ENCODE results near the gene CFAP298.

- no peak for TF ChIP-seq CTCF (IDR thresholded peaks at IDR 0.05; ENCODE audit: insufficient read depth, low read length)
- TF ChIP-seq REST (IDR thresholded peaks at IDR 0.05; ENCODE audit: insufficient replicate concordance, low read depth): no peak
- TF ChIP-seq POLR2AphosphoS5 (IDR thresholded peaks at IDR 0.05; ENCODE audit: low read depth): no peak
- TF ChIP-seq GABPA (IDR thresholded peaks at IDR 0.05; ENCODE audit: low read depth): no peak
Observed at GRCh38 chr21:32648165-32648564, 36.0 kb upstream of the CFAP298 start.

Data from HL-60 (cell line).